Stimulated activated CD4-positive, alpha-beta T cell treated with anti-CD3 and anti-CD28 coated beads, Interleukin-12 subunit alpha, Interleukin-12 subunit beta, amount 100 ng/mL, for 48 hours (primary cell): Measurements from ENCODE around the gene TINAGL1.
A peak's percentile ranks its signal among the peaks of the same experiment; 100 is the strongest.
"Not testable (repeated sequence)": the region's sequence is repeated elsewhere in the genome, so short reads cannot be mapped to it uniquely, and the experiment has no call there.

Experiments used
- DNase-seq, 3 donors: peaks; one replicate each; pipeline ENCODE4 v3.0.0-alpha.2; 2020; ENCODE audit warnings: low read depth in 2 of 3, low spot score in 1 of 3

TINAGL1 gene

DNA sequence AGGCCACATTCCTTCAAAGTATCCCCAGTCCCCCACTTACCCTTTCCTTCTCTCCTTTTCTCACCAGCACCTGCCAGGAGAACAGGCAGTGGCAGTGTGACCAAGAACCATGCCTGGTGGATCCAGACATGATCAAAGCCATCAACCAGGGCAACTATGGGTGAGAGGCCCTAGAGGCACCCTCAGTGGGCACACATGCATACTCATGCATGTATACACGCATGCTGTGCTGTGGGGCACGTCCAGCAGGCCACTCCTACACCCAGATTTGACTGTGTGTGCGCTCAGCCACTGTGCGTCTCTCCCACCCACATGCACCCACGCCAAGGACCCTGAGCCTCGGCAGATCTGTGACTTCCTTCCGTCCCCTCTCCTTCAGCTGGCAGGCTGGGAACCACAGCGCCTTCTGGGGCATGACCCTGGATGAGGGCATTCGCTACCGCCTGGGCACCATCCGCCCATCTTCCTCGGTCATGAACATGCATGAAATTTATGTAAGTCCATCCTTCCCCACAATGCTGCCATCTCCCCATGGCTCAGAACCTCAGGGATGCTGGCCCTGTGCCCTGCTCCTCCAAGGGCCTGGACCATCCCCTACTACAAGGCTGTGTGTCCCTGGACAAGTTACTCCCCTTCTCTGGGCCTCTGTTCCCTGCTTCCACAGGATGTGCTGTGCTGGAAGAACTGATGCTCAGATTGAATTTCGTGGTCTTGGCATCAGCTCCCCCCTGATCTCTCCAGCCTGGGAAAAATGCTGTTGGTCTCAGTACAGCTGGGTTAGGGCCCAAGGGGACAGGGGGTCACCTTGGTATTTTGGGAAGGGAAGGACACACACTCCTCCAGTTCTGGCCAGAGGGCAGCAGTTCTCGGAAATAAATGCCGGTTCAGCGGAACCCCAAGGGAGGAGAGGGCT lies 7.0 kb downstream of the TINAGL1 start:
- no peak for DNase-seq

- DNase-seq: no peak
These were observed 7.9 kb downstream of the TINAGL1 start for GRCh38 chr1:31583995-31584868.

- no peak for DNase-seq
These were observed 8.8 kb downstream of the TINAGL1 start for GRCh38 chr1:31584869-31585735.

DNA sequence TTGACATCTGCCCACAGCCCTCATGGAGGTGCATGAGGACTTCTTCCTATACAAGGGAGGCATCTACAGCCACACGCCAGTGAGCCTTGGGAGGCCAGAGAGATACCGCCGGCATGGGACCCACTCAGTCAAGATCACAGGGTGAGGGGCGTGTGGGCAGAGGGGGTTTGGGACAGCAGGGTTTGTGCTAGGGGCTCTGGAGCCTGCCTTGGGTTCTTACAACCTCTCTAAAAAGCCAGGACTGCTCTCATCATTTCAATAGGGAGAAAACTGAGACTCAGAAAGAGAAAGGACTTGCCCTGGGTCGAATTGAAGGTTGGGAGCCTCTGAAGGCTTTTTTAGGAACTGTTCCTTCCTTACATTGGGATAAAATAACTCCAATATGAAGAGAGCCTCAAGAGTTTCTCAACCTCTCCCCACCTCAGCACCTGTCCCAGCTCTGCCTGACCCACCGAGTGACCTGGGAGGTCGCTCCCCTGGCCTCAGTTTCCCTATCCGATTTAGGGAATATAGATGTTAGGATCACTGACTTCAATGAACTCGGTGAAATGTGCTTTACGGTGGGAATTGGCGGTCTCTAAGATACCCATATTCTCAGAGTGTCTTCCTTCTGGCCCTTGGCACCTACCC lies 9.5 kb downstream of the TINAGL1 start:
- no peak for DNase-seq

DNA sequence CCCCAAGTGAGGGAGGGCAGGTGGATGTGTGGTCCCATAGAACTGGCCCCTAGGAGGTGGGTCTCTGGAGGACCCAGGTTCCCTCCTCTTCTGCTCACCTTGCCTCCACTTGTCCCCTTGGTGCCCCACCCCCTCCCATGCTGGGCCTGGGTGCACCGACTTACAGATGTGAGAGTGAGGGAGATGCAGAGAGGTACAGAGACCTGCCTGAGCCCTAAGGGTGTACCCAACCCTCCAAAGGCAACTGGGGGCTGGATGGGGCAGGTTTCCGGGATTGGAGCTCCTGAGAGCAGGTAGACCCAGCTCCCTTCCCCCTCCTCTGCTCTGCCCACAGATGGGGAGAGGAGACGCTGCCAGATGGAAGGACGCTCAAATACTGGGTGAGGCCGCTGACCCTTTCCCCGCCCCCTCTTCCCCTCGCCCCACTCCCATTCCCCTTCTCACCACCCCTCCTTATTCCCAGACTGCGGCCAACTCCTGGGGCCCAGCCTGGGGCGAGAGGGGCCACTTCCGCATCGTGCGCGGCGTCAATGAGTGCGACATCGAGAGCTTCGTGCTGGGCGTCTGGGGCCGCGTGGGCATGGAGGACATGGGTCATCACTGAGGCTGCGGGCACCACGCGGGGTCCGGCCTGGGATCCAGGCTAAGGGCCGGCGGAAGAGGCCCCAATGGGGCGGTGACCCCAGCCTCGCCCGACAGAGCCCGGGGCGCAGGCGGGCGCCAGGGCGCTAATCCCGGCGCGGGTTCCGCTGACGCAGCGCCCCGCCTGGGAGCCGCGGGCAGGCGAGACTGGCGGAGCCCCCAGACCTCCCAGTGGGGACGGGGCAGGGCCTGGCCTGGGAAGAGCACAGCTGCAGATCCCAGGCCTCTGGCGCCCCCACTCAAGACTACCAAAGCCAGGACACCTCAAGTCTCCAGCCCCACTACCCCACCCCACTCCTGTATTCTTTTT lies 10.3 kb downstream of the TINAGL1 start:
- no peak for DNase-seq

DNA sequence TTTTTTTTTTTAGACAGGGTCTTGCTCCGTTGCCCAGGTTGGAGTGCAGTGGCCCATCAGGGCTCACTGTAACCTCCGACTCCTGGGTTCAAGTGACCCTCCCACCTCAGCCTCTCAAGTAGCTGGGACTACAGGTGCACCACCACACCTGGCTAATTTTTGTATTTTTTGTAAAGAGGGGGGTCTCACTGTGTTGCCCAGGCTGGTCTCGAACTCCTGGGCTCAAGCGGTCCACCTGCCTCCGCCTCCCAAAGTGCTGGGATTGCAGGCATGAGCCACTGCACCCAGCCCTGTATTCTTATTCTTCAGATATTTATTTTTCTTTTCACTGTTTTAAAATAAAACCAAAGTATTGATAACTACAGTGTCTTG lies 11.0 kb downstream of the TINAGL1 start:
- not testable (repeated sequence) for DNase-seq

- peak; percentile 21 to 46 (median 32) for DNase-seq
These were observed 11.6 kb downstream of the TINAGL1 start for GRCh38 chr1:31587720-31588423.

GRCh38 chr1:31588751-31589515 lies 12.6 kb downstream of the TINAGL1 start:
- DNase-seq: no peak

DNA sequence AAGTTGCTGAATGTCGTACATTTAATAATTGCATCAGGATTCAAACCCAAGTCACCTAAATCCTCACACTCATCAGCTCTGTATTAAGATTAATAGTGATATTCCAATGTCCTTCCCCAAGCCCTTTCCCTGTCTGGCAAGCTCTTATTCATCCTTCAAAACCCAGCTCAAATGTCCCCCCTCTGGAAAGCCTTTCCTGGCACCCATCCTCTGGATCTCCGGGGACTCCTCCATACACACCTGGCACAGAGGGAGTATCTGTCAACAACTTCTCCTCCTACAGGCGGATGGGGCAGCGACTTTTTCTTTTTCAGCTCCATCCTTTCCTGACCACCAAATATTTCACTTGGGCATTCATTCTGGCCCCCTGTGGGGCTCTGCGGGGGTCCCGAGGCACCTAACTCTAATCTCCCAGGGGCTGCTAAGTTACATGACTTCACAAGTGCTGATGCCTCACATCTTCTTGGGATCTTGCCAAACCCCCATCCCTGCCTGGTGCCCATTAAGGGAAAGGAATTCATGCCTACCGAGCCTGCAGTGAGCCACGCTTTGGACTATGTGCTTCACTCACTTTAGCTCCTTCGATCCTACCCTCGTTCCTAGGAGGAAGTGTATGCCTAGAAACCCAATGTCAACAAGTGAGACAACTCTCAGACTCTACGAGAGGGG lies 15.2 kb downstream of the TINAGL1 start:
- DNase-seq: no peak

- no peak for DNase-seq
These were observed 15.8 kb downstream of the TINAGL1 start for GRCh38 chr1:31592132-31592531.

- no peak for DNase-seq
These were observed 16.9 kb downstream of the TINAGL1 start for GRCh38 chr1:31593136-31593665.

DNA sequence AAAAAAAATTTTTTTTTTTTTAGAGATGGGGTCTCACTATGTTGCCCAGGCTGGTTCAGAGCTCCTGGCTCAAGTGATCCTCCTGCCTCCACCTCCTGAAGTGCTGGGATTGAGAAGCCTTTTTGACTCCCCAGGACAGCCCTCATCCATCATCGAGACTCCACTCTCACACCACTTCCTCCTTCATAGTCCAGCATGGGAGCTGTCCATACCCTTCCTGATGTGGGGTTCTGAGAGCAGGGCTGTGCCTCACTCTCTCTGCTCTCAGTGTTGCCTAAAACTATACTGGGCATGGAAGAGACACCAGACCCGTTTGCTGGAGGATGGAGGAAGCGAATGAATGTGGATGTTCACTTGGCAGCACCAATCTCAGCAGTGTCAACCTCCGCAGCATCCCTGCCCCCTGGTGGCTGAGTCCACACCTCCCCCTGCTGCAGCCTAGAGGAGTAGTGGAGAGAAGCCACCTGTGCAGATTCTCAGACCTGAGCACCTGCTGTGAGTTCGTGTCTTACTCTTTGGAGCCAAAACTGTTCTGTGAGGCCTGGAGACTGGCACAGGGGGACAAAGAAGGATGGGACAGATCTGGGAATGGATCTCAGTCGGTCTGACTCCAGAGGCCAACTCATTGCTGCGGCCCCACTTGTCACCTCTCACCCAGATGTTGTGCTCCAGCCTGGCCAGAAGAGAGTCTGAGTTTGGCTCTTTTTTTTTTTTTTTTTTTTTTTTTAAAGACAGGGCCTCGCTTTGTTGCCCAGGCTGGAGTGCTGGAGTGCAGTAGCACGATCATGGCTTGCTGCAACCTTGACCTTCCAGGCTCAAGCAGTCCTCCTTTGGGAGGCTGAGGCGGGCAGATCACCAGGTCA lies 17.7 kb downstream of the TINAGL1 start:
- peak; percentile 34 to 81 (median 48) for DNase-seq

GRCh38 chr1:31595836-31596736 lies 19.8 kb downstream of the TINAGL1 start:
- DNase-seq: no peak

DNA sequence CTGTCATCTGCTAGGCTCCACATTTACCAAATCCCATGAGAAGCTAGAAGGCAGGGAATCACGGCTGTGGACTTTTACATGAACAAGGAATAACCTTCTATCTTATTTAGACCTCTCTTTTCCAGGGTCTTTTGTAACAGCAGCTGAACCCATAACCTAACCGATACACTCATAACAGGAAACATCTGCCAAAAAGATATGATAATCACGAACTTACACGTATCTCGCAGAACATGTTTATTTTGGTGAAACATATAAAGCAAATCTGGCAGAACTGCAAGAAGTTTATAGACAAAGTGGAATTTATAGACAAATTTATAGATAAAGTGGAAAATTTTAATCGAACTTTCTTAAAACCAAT lies 20.4 kb downstream of the TINAGL1 start:
- DNase-seq: no peak

DNA sequence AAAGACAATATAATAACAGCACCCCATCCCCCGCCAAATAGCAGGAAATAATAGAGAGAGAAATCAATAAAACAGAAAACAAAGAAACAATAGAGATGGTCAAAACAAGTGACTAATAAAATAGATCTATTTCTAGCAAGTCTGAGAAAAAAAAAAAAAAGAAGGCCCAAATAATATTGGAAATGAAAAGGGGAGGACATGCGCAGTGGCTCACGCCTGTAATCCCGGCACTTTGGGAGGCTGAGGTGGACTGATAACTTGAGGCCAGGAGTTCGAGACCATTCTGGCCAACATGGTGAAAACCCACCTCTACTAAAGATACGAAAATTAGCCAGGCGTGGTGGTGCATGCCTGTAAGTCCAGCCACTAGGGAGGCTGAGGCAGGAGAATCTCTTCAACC lies 22.7 kb downstream of the TINAGL1 start:
- no peak for DNase-seq
